ENCODE results near the gene MAB21L4. TPM values are rescaled to one million over a fixed set of nuclear protein-coding genes. Genes with fewer than 3 reads are reported as not detected.

Gene MAB21L4
- total and polyA plus RNA-seq, 7 experiments from 2014 or later = not detected

DNA sequence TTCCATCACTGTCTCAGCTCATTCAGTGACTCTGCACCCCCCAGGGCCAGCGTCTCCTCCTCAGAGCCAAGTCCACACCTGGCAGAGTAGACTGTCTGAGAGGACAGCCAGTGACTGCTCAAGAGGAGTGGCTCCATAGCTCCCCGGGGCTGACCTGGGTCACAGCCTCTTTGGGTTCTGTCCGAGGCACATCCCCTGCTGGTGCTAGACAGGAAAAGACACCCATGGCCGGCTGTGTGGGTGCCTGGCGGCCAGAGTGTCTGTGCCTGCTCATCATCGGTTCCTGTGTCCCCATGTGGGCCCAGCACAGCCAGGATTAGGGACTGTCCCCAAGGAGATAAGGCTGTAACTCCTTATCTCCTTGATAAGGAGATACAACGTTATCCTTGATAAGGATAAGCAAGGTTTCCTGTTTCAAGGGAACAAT, 6.7 kb upstream of the MAB21L4 start:
- H3K9me3 ChIP-seq (ENCODE audit: control insufficient read depth in 2 of 3, low read length in 3 of 3) = no peaks in the 10 kb centered on the region
- H3K36me3 Mint-ChIP-seq = no peaks in the 10 kb centered on the region
- no peak overlapping the region for H3K27ac ChIP-seq (ENCODE audit: low read depth, low read length)
- POLR2A ChIA-PET = no interaction called here
- no peaks in the 10 kb centered on the region for H3K9me3 Mint-ChIP-seq
- no peak for DNase-seq
- no peaks in the 10 kb centered on the region for H3K4me1 Mint-ChIP-seq
- intact Hi-C loops (cut with micrococcal nuclease) = no loop called here
- CTCF ChIA-PET = no interaction called here
- no peak overlapping the region for H3K27ac Mint-ChIP-seq
- no peaks in the 10 kb centered on the region for H3K27me3 ChIP-seq (ENCODE audit: control insufficient read depth in 2 of 2, insufficient read depth in 2 of 2, low read length in 2 of 2)
- no peak for ATAC-seq
- H3K4me3 ChIP-seq (ENCODE audit: low read length) = no peak overlapping the region
- H3K36me3 ChIP-seq (ENCODE audit: control insufficient read depth in 2 of 3, insufficient read depth in 3 of 3, low read length in 3 of 3) = no peaks in the 10 kb centered on the region
- no peaks in the 10 kb centered on the region for H3K4me1 ChIP-seq (ENCODE audit: control insufficient read depth in 2 of 2, insufficient read depth in 2 of 2, low read length in 2 of 2)
- H3K27me3 Mint-ChIP-seq = no peaks in the 10 kb centered on the region
- no peak overlapping the region for H3K4me3 Mint-ChIP-seq

DNA sequence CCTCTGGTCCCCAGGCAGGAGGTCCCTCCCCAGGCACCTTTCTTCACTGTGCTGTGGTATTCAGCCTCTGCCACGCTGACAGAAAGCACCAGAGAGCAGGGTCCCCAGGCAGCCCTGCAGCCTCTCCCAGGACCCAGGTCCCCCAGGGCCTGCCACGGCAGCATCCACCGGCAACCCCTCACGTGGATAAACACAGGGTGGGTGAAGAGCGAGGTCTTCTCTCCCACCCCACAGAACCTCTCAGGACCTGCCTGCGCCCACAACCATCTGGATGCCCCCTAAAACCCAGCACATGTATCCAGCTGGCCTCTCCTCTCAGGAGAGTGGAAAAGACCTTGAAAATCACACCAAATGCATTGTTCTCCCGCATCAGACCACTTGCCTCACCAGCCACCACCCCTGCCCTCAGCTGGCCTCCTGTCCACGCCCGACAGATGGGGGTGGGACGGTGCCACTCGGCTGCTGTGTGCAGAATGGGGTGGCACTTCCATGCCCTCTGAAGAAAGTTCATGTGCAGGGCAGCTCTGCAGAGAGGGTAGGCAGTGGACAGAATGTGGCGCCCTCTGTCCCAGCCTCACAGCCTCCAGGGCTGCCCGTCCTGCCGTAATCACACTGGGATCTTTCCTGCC, 6.1 kb upstream of the MAB21L4 start:
- intact Hi-C loops (cut with micrococcal nuclease) = no loop called here

DNA sequence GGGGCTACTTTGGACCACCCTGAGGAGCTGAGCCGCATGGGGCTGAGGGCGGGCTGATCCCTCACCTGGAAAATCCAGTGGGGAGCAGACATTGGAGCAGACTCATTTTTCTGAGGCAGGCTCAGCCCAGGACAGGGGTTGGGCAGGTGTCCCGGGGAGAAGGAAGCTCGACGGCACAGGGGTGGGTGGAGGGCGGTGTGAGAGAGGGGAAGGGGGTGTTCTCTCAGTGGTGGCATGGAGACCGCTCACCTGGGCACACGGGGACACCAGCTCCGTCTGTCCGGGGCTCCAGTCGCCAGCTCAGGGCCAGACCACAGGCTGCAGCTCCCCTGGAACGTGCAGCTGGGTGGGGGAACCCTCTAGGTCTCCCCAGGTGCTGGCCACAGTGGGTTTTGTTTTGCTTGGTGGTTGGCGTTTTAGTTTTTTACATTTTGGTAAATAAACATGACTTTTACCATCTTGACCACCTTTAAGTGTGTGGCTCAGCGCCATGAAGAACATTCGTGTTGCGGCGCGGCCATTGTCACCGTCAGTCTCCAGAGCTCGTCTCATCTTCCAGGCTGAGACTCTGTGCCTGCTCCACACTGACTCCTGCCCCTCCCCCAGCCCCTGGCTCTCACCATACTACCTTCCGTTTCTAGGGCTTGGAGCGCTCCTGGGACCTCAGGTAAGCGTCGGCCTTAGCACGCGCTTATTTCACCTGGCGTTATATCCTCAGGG, 4.3 kb upstream of the MAB21L4 start:
- no peak for DNase-seq
- Histone ChIP-seq H3K4me3 (ENCODE audit: low read length) (no peak overlapping the region), H3K9me3 (ENCODE audit: control insufficient read depth in 2 of 3, low read length in 3 of 3) (no peaks in the 10 kb centered on the region), H3K27ac (ENCODE audit: low read depth, low read length) (no peak overlapping the region), H3K4me1 (ENCODE audit: control insufficient read depth in 2 of 2, insufficient read depth in 2 of 2, low read length in 2 of 2) (no peaks in the 10 kb centered on the region), H3K27me3 (ENCODE audit: control insufficient read depth in 2 of 2, insufficient read depth in 2 of 2, low read length in 2 of 2) (no peaks in the 10 kb centered on the region), H3K36me3 (ENCODE audit: control insufficient read depth in 2 of 3, insufficient read depth in 3 of 3, low read length in 3 of 3) (no peaks in the 10 kb centered on the region)
- Mint-ChIP-seq H3K9me3 (no peaks in the 10 kb centered on the region), H3K27me3 (no peaks in the 10 kb centered on the region), H3K36me3 (no peaks in the 10 kb centered on the region), H3K4me1 (no peaks in the 10 kb centered on the region), H3K4me3 (no peak overlapping the region), H3K27ac (no peak overlapping the region)
- ATAC-seq = no peak
- POLR2A ChIA-PET = no interaction called here
- intact Hi-C loops (cut with micrococcal nuclease) = no loop called here
- CTCF ChIA-PET = no interaction called here

More for the DNA sequence above, 6.1 kb upstream of the MAB21L4 start:
- Histone ChIP-seq H3K9me3 (ENCODE audit: control insufficient read depth in 2 of 3, low read length in 3 of 3) (no peaks in the 10 kb centered on the region), H3K4me3 (ENCODE audit: low read length) (no peak overlapping the region), H3K4me1 (ENCODE audit: control insufficient read depth in 2 of 2, insufficient read depth in 2 of 2, low read length in 2 of 2) (no peaks in the 10 kb centered on the region), H3K27me3 (ENCODE audit: control insufficient read depth in 2 of 2, insufficient read depth in 2 of 2, low read length in 2 of 2) (no peaks in the 10 kb centered on the region), H3K36me3 (ENCODE audit: control insufficient read depth in 2 of 3, insufficient read depth in 3 of 3, low read length in 3 of 3) (no peaks in the 10 kb centered on the region), H3K27ac (ENCODE audit: low read depth, low read length) (no peak overlapping the region)
- no peak for DNase-seq
- Mint-ChIP-seq H3K27me3 (no peaks in the 10 kb centered on the region), H3K9me3 (no peaks in the 10 kb centered on the region), H3K27ac (no peak overlapping the region), H3K36me3 (no peaks in the 10 kb centered on the region), H3K4me3 (no peak overlapping the region), H3K4me1 (no peaks in the 10 kb centered on the region)
- ATAC-seq = no peak
- CTCF ChIA-PET = no interaction called here
- POLR2A ChIA-PET = no interaction called here

DNA sequence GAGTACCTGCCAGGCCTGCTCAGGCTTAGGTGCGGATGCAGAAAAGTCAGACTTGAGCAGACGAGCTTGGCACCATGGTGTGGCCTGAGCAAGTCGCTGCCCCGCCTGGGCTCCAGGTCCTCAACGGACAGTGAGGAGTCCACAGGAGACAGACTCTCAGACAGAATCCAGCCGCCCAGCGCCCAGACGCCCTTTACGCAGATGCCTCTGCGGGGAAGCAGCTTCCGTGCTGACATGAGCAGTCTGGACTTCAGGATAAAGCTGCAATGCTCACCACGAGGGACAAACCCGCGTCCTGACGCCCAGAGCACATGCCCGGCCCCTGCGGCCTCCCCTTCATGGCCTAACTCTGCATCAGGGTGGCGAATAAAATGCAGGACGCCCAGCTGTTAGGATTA, 3.5 kb upstream of the MAB21L4 start:
- Histone ChIP-seq H3K27ac (ENCODE audit: low read depth, low read length) (no peak overlapping the region), H3K9me3 (ENCODE audit: control insufficient read depth in 2 of 3, low read length in 3 of 3) (no peaks in the 10 kb centered on the region), H3K36me3 (ENCODE audit: control insufficient read depth in 2 of 3, insufficient read depth in 3 of 3, low read length in 3 of 3) (no peaks in the 10 kb centered on the region), H3K27me3 (ENCODE audit: control insufficient read depth in 2 of 2, insufficient read depth in 2 of 2, low read length in 2 of 2) (no peaks in the 10 kb centered on the region), H3K4me3 (ENCODE audit: low read length) (no peak overlapping the region), H3K4me1 (ENCODE audit: control insufficient read depth in 2 of 2, insufficient read depth in 2 of 2, low read length in 2 of 2) (no peaks in the 10 kb centered on the region)
- H3K4me3 Mint-ChIP-seq = no peak overlapping the region
- ATAC-seq (no peak), DNase-seq (no peak)
- intact Hi-C loops (cut with micrococcal nuclease) = no loop called here
- H3K9me3 Mint-ChIP-seq = no peaks in the 10 kb centered on the region
- CTCF ChIA-PET = no interaction called here
- H3K4me1 Mint-ChIP-seq = no peaks in the 10 kb centered on the region
- POLR2A ChIA-PET = no interaction called here
- H3K36me3 Mint-ChIP-seq = no peaks in the 10 kb centered on the region
- H3K27ac Mint-ChIP-seq = no peak overlapping the region
- no peaks in the 10 kb centered on the region for H3K27me3 Mint-ChIP-seq

DNA sequence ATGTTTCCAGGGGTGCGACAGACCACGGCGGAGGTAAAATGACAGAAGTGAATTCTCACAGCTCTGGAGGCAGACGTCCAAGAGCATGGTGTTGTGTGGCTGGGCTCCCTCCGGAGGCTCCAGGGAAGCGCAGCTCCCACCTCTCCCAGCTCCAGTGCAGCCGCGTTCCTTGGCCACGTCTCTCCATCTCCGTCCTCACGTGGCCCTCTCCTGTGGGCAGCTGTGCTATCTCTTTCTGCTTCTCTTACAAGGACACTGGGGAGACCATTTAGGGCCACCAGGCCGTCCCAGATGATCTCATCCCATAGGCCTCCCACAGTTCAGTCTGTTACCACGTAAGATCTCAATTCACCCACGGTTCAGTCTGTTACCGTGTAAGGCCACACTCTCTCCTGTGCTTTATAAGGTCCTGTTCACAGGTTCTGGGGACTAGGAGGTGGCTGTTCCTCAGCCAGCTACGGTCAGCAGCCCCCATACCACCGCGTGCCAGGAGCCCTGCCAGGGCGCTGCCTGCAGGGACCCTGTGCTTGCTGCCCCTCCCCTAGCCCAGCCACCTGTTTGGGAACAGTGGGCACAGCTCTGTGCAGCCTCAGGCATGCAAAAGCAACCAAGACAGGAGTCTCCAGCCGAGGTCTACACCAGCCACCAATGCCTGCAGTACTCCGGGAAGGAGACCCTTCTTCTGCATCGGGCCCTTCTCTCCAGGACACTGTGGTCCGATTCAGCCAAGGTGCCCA, 2.9 kb upstream of the MAB21L4 start:
- Histone ChIP-seq H3K4me3 (ENCODE audit: low read length) (no peak overlapping the region), H3K27ac (ENCODE audit: low read depth, low read length) (no peak overlapping the region), H3K4me1 (ENCODE audit: control insufficient read depth in 2 of 2, insufficient read depth in 2 of 2, low read length in 2 of 2) (no peaks in the 10 kb centered on the region), H3K9me3 (ENCODE audit: control insufficient read depth in 2 of 3, low read length in 3 of 3) (no peaks in the 10 kb centered on the region), H3K27me3 (ENCODE audit: control insufficient read depth in 2 of 2, insufficient read depth in 2 of 2, low read length in 2 of 2) (no peaks in the 10 kb centered on the region), H3K36me3 (ENCODE audit: control insufficient read depth in 2 of 3, insufficient read depth in 3 of 3, low read length in 3 of 3) (no peaks in the 10 kb centered on the region)
- Mint-ChIP-seq H3K27me3 (no peaks in the 10 kb centered on the region), H3K4me3 (no peak overlapping the region), H3K9me3 (no peaks in the 10 kb centered on the region), H3K36me3 (no peaks in the 10 kb centered on the region), H3K27ac (peak overlapping the region in 1 of 9 donors; percentile 30), H3K4me1 (no peaks in the 10 kb centered on the region)
- DNase-seq = no peak
- ATAC-seq = no peak
- CTCF ChIA-PET = no interaction called here
- POLR2A ChIA-PET = no interaction called here
- intact Hi-C loops (cut with micrococcal nuclease) = no loop called here

DNA sequence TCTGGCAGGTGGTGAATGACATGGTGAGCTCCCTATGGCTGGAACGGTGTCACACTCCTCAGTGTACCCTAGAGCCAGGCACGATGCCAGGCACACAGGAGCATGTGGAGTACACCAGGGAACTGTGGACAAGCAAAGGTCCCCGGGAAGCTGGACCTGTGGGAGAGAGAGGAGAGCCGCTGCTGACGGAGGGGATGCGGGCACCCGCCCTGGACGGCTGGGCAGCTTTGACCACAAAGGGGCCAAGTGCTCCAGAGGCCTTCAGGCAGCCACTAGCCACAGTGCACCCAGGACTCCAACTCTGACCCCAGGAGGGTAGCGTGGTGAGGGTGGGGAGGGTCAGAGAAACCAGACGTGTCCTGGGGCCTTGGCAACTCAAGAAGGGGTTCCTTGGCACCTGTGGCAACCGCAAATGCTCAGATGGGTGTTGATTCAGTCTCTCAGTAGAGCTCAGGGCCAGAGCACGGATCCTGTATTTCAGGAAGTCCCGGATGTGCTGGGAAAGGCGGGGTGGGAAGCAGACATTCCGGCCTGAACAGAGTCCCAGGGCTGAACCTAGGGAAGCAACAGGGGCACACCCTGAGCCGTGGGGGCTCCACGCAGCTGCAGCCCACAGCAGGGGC, 2.3 kb upstream of the MAB21L4 start:
- H3K9me3 ChIP-seq (ENCODE audit: control insufficient read depth in 2 of 3, low read length in 3 of 3) = no peaks in the 10 kb centered on the region
- CTCF ChIA-PET = interaction anchor here (0.6 kb wide), 1 partner anchor 417 kb away, joined by 4 read pairs; no protein-coding TSS in a partner anchor
- no peak overlapping the region for H3K4me3 ChIP-seq (ENCODE audit: low read length)
- H3K36me3 ChIP-seq (ENCODE audit: control insufficient read depth in 2 of 3, insufficient read depth in 3 of 3, low read length in 3 of 3) = no peaks in the 10 kb centered on the region
- intact Hi-C loops (cut with micrococcal nuclease) = no loop called here
- no peak overlapping the region for H3K4me3 Mint-ChIP-seq
- H3K27ac ChIP-seq (ENCODE audit: low read depth, low read length) = no peak overlapping the region
- no peaks in the 10 kb centered on the region for H3K9me3 Mint-ChIP-seq
- no peak overlapping the region for H3K27ac Mint-ChIP-seq
- no peak for ATAC-seq
- no peak for DNase-seq
- no peaks in the 10 kb centered on the region for H3K27me3 ChIP-seq (ENCODE audit: control insufficient read depth in 2 of 2, insufficient read depth in 2 of 2, low read length in 2 of 2)
- no peaks in the 10 kb centered on the region for H3K27me3 Mint-ChIP-seq
- no peaks in the 10 kb centered on the region for H3K4me1 ChIP-seq (ENCODE audit: control insufficient read depth in 2 of 2, insufficient read depth in 2 of 2, low read length in 2 of 2)
- POLR2A ChIA-PET = no interaction called here
- peaks cover 0 to 5% (median 0%) of the 10 kb centered on the region in 7 donors for H3K4me1 Mint-ChIP-seq
- H3K36me3 Mint-ChIP-seq = no peaks in the 10 kb centered on the region
